Measurements from ENCODE around the gene UBA6.

DNA sequence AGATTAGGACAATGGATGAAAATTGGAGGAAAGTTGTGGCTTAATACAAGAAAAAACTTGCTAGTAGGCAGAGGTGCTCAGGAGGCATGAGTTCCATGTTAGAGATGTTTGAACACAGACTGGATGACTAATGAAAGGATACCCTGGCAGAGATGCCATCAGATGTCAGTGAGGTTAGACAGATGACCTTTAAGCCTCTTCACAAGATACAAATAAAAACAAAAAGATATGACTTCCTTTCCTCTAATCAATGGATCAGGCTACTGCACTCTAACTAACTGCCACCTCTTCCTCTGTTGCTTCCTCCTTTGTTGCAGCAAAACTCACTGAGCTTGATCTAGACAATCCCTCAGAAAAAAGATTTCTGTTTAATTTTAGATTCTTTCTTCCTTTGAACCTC, 127.8 kb downstream of the UBA6 start:
- TF ChIP-seq CTCF (IDR thresholded peaks at IDR 0.05; ENCODE audit: borderline replicate concordance, extremely low read depth, low read length, poor library complexity, severe bottlenecking), result no peak
- TF ChIP-seq EZH2 (IDR thresholded peaks at IDR 0.05; ENCODE audit: borderline replicate concordance, low read depth, low read length, severe bottlenecking), result no peak
